Measurements from ENCODE around the gene NDUFS1.
"Not testable (repeated sequence)": the region's sequence is repeated elsewhere in the genome, so short reads cannot be mapped to it uniquely, and the experiment has no call there.

NDUFS1 gene

GRCh38 chr2:206098872-206099271 is 60.4 kb downstream of the NDUFS1 start:
- DNase-seq (ENCODE audit: low read depth in 2 of 2) = not testable (repeated sequence)

- DNase-seq (ENCODE audit: low read depth in 2 of 2) = no peak
These were observed 60.8 kb downstream of the NDUFS1 start for GRCh38 chr2:206098471-206098870.

GRCh38 chr2:206096876-206097275 is 62.4 kb downstream of the NDUFS1 start:
- no peak for DNase-seq (ENCODE audit: low read depth in 2 of 2)

GRCh38 chr2:206095536-206096332 is 63.5 kb downstream of the NDUFS1 start:
- DNase-seq (ENCODE audit: low read depth in 2 of 2) = no peak

GRCh38 chr2:206092297-206092696 is 66.9 kb downstream of the NDUFS1 start:
- DNase-seq (ENCODE audit: low read depth in 2 of 2) = no peak

GRCh38 chr2:206088248-206088647 is 71.0 kb downstream of the NDUFS1 start:
- no peak for DNase-seq (ENCODE audit: low read depth in 2 of 2)

GRCh38 chr2:206086716-206087350 is 72.4 kb downstream of the NDUFS1 start:
- DNase-seq (ENCODE audit: low read depth in 2 of 2) = no peak

GRCh38 chr2:206085742-206086445 is 73.3 kb downstream of the NDUFS1 start, which contains the start of gene INO80D:
INO80D (minus strand) TSS chr2:206086174; CDS start chr2:206063016, 23,158 bp downstream.
- peak; percentile 48 to 65 for DNase-seq (ENCODE audit: low read depth in 2 of 2)

GRCh38 chr2:206084870-206085741 is 74.1 kb downstream of the NDUFS1 start:
- DNase-seq (ENCODE audit: low read depth in 2 of 2) = peak in 1 of 2 donors; percentile 18

GRCh38 chr2:206084439-206084869 is 74.8 kb downstream of the NDUFS1 start:
- DNase-seq (ENCODE audit: low read depth in 2 of 2) = no peak

- DNase-seq (ENCODE audit: low read depth in 2 of 2) = no peak
These were observed 75.4 kb downstream of the NDUFS1 start for GRCh38 chr2:206083602-206084438.

GRCh38 chr2:206082298-206082843 is 76.9 kb downstream of the NDUFS1 start:
- no peak for DNase-seq (ENCODE audit: low read depth in 2 of 2)

GRCh38 chr2:206080927-206081326 is 78.3 kb downstream of the NDUFS1 start:
- no peak for DNase-seq (ENCODE audit: low read depth in 2 of 2)

- no peak for DNase-seq (ENCODE audit: low read depth in 2 of 2)
These were observed 79.4 kb downstream of the NDUFS1 start for GRCh38 chr2:206079699-206080465.

- not testable (repeated sequence) for DNase-seq (ENCODE audit: low read depth in 2 of 2)
These were observed 81.4 kb downstream of the NDUFS1 start for GRCh38 chr2:206077879-206078278.

GRCh38 chr2:206075113-206075512 is 84.1 kb downstream of the NDUFS1 start:
- no peak for DNase-seq (ENCODE audit: low read depth in 2 of 2)

- no peak for DNase-seq (ENCODE audit: low read depth in 2 of 2)
These were observed 87.4 kb downstream of the NDUFS1 start for GRCh38 chr2:206071807-206072206.

GRCh38 chr2:206069417-206069816 is 89.8 kb downstream of the NDUFS1 start:
- no peak for DNase-seq (ENCODE audit: low read depth in 2 of 2)

- no peak for DNase-seq (ENCODE audit: low read depth in 2 of 2)
These were observed 91.0 kb downstream of the NDUFS1 start for GRCh38 chr2:206068207-206068606.

Data from activated CD8-positive, alpha-beta memory T cell treated with anti-CD3 and anti-CD28 coated beads for 4 hours (primary cell).